ENCODE data around the gene NAP1L4.
A peak's percentile ranks its signal among the peaks of the same experiment; 100 is the strongest.

Gene NAP1L4, protein sequence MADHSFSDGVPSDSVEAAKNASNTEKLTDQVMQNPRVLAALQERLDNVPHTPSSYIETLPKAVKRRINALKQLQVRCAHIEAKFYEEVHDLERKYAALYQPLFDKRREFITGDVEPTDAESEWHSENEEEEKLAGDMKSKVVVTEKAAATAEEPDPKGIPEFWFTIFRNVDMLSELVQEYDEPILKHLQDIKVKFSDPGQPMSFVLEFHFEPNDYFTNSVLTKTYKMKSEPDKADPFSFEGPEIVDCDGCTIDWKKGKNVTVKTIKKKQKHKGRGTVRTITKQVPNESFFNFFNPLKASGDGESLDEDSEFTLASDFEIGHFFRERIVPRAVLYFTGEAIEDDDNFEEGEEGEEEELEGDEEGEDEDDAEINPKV

DNA sequence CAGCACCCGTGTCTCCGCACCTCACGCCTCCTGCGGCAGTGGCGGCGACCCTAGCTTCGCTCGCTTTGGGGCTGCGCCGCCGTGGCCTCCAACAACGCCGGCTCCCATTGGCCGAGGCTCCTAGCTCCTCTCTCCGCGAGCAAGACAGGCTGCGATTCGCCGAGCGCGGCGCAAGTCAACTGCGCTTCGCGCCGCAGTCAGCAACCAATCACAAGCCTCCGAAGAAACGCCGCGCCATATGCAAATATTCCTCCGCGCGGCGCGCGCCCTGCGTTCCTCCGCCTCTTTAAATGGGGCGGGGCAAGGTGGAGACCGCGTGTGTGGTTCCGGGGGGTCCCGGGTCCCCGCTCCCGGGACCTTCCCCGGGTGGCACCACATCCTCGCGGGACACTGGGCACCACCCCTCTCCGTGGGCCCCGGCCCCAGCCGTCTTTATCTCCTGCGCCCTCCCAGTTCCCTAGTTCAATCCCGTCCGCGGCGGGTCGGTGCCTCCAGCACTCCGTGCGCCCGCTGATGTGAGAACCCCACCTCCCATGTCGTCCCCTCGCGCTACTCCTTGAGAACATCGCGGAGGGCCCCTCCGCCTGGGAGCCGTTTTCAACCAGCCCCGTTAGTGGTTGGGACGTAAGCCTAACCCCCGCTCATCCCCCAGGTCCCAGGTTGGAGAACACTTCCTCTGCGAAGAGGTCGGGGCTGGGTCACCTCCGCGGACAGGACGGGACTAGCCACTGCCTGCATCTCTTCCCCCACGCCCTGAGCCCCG, at the start of gene NAP1L4:
Gene NAP1L4 (minus strand): TSS at position 96 of the 763 bp plus-strand sequence. CDS start 13,109 bp downstream, outside the sequence.
- peak; percentile 93 for DNase-seq (ENCODE audit: low read depth in 2 of 2)

DNA sequence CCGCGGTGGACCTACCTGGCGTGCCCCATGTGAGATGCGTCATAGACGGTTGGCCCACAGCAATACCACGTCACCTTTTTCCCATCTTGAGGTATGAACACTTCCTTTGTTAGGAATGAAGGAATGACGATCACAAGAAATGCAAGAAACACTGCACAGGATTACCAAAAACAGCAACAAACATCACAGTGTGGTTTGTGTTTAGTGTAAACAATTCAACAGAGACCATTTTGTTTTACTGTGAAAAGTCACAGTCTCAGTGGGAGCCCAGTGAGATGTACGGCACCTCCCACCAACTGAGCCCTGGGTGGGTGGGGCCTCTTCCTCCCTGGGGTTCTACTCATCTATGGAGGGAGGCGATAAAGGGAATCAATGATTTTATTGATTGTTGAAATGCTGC, 48.8 kb upstream of the NAP1L4 start:
- DNase-seq (ENCODE audit: low read depth in 2 of 2), result no peak

DNA sequence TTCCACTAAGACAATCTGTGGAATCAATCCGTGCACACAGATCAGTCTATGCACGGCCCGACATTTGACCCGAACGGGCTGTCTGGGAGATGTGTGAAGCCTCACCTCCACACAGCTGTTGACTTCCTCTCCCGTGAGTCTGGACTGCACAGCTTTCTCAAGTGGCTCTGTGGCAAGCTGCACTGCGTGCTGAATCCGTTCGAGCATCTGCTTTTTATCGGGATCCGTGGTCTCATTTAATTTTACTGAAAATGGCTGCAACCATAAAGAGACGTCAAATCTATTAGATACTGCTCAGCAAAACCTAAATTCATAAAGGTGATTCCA, 45.8 kb upstream of the NAP1L4 start:
- no peak for DNase-seq (ENCODE audit: low read depth in 2 of 2)

DNA sequence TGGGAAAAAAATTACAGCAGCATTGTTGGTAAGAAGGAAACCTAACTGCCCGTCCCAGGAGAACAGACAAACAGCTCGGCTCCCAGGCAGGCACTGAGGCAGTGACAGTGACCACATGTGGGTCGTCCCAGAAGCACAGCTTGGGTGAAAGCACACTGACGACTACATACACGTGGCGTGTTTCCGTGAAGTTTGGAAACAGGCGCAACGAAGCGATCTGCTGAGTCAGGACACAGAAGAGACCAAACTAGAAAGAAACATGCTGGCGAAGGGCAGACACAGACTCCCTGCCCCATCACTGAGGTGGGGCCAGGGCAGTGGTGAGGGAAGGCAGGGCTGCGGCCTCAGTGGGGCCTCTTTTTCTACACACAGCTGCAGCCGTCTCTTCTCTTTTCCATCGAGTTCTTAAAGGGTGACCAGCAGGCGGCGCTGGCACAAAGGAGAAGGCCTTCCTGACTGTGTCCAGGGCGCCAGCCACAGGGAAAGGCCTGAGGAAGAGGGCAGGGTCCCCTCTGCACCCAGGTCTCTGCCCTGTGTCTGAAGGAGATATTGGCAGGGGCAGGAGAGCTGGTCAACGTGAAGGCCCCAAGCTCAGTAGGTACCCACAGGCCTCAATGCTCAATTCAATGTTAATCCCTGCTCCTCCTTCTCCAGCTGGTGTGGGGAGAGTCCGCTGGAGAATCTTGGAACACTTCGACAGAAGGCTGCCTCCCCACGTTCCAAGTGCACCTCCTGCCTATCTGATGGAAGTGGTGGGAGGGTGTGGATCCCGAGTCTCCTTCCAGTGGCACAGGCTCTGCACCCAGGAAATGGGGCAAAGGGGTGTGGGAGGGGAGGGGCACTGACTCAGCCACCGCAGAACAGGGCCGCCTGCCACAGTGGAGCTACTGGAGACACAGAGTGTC, 45.2 kb upstream of the NAP1L4 start:
- no peak for DNase-seq (ENCODE audit: low read depth in 2 of 2)

DNA sequence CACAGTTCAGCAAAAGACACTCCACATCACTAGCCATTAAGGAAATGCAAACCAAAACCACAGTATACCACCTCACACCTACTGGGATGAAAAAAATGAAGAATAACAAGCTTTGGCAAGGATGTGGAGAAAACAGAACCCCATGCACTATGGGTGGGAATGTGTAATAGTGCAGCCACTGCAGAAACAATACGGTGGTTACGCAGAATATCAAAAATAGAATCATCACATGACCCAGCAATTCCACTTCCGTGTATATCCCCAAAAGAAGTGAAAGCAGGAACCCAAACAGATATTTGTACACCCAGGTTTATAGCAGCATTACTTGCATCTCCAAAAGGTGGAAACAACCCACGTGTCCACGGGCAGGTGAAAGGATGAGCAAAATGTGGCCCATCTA, 44.3 kb upstream of the NAP1L4 start:
- DNase-seq (ENCODE audit: low read depth in 2 of 2), result no peak

DNA sequence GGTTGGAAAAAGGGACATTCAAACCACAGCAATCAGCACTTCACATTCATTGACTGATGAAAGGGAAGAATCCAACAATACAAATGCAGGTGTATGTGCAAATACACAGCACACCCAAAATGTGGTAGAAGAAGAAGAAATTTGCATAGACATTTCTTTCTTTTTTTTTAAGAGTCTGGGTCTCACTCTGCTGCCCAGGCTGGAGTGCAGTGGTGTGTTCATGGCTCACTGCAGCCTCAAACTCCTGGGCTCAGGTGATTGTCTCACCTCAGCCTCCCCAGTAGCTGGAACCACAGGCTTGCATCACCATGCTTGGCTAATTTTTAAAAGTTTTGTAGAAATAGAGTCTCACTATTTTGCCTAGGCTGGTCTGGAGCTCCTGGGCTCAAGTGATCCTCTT, 43.2 kb upstream of the NAP1L4 start:
- no peak for DNase-seq (ENCODE audit: low read depth in 2 of 2)

DNA sequence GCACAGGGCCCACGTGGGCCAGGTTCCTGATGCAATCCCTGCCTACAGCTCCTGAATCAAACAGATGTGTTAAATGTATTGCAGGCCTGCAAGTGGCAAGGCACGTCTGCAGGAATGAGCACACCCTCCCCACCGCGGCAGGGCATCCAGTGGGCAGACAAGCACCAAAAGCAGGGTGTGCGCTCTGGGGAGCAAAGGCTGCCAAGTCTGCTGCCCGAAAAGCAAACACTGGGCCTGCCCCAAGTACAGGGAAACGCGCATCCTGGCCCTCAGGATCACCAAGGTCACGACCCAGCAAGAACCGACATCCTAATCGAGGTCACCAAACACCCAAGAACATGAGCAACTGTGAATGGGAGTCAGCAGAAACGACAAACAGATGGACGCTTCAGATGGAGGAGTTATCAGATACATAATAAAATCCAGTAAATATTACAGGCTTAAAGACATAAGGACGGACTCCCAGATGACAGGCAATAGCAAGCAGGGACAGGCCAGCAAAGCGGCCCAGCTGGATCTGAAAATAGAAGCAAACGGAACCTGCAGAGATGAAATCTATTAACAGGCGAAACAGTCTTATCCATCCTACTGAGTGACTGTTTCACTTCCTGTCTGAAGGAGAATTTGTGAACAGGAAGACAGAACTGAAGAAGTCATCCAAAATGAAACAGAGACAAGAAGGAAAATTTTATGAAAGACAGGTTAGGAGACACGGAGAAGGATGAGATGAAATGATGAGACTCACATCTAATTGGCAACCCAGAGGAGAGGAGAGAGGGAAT, 38.4 kb upstream of the NAP1L4 start:
- DNase-seq (ENCODE audit: low read depth in 2 of 2), result no peak

DNA sequence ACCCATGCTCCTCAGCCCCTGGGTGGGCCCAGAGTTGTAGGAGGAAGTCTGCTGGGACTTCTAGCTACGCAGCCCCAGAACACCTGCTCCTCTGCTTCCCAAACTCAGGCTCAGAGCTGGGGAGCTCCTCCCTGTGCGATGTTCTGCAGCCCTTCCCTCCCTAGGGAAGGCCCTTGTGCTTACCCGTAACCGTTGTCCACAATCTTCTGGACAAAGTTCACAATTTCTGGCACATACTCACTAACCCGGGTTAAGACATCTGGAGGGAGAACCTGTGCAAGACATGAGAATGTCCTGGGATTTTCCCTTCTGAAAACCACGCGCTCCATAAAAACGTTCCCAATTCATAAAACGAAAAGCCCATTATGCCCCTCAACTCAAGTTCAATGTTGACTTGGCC, 36.7 kb upstream of the NAP1L4 start:
- no peak for DNase-seq (ENCODE audit: low read depth in 2 of 2)

DNA sequence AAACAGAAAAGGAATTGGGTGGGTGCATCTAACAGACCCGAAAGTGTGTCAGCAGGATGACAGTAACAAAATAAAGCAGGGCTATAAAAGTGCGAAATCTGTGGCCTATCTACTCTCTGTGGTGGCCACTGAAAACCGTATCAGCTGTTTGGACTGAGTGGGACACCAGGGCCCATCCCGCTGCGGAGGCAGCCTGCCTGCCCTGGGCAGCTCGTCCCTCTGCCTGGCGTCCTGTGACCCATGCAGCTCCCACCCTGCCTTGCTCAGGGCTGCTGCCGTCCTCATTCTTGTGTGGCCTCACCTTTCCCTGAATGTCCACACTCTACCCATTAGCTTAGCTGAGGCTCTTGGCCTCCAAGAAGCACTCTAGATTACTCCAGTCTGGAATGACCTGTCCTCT, 34.7 kb upstream of the NAP1L4 start:
- no peak for DNase-seq (ENCODE audit: low read depth in 2 of 2)

DNA sequence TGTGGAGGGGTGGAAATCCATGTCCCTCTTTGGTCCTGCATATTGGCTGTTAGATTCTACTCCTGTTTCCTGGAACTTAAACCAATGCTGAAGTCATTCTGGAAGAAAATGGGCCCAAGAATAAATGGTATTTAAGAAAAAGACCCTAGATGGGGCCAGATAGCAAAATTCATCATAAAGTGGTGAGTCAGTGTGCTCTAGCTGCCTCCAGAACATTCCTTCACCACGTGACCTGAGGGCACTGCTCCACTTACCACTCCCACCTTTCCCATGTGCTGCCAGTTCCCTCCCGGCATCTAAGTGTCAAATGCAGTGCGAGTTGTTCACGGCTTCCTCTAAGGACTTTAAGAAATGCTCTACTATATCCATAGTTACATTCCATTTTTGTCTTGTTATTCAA, 30.9 kb upstream of the NAP1L4 start:
- no peak for DNase-seq (ENCODE audit: low read depth in 2 of 2)

DNA sequence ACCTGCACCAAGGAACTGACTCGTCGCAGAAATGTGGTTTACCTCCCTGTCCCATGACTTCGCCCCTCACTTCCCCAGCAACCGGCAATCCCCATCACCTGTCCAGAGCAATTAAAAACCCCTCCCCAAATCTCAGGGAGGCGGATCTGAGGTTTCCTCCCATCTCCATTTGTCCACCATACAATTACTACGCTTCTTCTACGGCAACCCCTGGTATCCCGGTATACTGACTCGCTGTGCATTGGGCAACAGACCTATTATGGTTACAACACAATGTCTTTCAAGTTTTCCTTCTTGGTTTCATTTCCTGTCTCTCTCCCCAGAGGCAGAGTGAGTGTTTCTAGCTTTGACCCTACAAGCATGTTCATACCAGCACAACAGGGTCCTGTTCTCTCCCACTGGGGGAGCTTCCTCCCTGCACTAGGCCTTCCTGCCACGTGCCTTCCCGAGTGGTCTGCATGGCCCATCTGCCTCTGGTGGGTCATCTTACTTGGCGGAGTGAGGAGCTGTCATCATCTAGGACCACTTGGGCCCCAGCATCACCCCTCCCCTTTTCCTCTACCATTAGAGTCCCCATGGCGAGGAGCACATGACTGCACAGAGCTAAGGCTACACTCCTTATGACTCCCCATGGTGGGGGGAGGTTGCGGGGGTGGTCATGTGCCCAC, 30.3 kb upstream of the NAP1L4 start:
- no peak for DNase-seq (ENCODE audit: low read depth in 2 of 2)

DNA sequence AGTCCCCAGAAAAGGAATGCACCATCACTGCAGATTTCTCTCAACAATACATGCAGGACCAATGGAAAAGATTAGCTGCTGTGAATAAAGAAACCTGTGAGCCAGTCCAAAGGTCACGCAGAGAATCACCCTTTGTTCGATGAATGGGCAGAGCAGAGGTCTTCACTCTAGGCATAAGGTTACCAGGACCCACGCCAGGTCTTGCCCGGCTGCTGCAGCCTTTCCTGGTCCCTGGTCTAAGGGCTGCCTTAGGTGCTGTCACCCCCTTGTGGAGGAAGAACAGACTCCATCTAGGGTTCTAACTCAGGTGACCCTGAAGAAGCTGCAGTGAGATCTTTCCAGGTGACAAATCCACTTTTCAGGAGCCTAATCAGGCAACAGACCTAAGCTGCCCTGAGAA, 29.0 kb upstream of the NAP1L4 start:
- DNase-seq (ENCODE audit: low read depth in 2 of 2), result no peak

DNA sequence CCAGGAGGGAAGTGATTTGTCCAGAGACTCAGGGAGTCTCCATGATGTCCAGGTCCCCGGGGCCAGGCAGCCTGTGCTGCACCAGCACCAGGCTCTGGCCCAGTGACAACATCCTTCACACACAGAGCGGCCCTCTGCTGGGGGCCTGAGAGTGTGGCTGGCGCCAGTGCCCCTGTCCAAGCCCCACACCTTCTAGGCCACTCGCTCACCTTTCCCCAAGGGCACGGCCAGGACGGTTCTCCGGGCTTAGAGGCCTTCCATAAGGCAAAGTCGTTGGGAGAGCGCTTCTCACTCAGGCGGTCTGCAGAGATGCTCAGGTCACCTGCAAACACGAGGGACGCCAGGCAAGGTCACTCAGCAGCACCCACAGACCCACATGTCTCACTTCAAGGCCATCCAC, 27.9 kb upstream of the NAP1L4 start:
- DNase-seq (ENCODE audit: low read depth in 2 of 2), result no peak

DNA sequence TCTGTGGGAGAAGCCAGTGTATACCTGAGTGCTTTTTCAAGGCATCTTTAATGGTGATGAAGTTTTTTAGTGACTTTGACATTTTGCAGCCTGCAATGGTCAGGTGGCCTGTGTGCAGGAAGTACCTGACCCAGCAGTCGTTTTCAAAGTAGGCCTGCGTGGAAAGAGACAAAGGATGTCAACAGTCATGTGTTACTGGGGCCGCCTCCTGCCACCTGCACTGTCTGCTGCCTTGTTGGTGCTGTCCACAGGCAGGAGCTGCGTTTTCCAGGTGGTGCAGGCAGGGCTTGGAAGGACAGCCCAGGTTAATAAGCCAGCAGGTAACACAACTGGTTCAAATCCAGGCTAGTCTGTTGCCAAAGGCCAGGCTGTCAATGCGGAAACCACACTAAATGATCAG, 26.5 kb upstream of the NAP1L4 start:
- no peak for DNase-seq (ENCODE audit: low read depth in 2 of 2)

DNA sequence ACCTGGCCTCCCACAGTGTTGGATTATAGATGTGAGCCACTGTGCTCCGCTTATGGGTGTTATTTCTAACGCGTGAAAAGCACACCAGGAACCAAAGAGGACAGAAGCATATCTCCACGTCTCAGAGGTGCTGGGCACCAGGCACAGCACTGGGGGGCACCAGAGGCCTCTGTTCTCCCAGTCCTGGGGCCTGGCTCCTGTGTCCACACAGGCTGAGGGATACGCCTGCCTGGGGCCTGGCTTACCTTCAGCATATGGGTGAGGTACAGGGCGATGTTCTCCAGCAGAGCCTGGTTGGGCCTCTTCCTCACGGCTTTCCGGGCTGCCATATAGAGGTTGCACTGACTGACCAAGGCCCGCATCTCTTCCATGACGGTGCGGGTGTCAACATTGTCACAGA, 24.7 kb upstream of the NAP1L4 start:
- no peak for DNase-seq (ENCODE audit: low read depth in 2 of 2)

DNA sequence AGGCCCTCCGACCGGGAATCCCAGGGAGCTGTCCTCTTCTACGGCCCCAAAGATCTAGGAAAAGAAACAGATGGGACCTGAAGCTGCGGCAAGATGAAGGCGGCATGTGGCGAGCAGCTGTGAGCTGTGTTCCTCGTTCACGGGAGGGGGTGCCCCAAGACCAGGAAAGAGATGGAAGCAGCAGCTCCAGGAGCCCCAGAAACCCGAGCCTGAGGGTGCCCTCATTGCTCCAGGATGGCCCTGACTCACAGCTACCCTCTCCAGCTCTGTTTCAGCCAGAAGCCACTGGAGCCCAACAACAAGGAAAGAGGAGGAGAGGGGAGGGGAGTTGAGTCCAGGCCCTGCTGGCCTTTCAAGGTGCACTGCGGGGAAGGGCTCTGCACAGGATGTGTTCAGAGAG, 23.7 kb upstream of the NAP1L4 start:
- DNase-seq (ENCODE audit: low read depth in 2 of 2), result no peak

DNA sequence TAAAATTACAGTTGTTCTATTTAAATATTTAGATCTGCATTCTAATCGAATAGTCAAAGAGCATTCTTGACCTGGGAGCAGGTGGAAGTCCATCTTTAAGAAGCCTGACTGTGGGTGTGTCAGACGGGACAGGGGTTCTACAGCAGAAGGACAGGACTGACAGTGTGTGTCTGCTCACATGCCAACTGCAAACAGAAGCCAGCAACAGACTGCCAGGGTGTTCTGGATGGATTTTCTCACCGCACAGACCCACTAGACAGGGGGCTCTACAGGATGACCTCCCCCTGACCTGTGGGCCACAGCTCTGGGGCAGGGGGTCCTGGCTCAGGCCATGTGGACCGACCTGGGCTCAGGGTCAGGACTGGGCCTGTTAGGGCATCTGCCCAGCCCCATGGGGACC, 22.8 kb upstream of the NAP1L4 start:
- no peak for DNase-seq (ENCODE audit: low read depth in 2 of 2)

DNA sequence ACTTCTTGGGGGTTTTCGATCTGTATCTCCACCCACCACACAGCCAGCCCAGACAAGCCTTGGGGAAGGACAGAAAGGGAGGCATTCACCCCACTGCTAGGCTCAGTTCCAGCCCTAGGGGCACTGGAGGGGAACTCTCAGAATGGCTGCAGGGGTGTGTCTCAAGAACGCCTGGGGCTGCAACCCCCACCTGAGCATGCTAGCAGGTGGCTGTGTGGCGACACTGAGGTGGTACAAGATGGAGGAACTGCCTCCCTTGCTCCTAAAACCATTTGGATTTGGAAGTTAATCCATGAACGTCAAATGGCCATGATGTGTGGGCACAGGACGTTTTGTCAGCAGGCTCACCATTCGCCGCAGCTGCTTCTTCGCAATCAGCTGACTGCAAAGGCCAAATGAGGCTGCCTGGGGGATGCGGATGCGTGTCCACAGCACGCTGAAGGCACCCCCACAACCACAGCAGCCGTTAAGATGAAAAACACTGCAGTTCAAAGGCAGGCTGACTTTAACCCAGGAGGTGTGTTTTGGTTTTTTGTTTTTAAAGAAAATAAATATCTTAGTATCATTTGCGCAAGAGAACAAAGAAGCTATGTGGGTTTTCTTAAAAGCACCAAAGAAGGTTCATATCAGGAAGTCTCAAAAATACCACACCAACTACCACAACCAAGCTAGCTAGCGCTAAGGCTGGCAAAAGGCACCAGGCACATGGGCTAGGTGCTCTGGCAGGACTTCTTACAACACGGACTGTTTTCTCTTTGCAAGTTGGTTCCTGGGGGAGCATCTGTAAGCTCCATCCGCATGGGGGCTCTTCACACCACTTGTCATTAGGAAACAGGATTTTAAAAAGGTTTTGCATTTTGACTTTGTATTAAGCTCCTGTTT, 22.2 kb upstream of the NAP1L4 start:
- DNase-seq (ENCODE audit: low read depth in 2 of 2), result peak; percentile 41 to 58

DNA sequence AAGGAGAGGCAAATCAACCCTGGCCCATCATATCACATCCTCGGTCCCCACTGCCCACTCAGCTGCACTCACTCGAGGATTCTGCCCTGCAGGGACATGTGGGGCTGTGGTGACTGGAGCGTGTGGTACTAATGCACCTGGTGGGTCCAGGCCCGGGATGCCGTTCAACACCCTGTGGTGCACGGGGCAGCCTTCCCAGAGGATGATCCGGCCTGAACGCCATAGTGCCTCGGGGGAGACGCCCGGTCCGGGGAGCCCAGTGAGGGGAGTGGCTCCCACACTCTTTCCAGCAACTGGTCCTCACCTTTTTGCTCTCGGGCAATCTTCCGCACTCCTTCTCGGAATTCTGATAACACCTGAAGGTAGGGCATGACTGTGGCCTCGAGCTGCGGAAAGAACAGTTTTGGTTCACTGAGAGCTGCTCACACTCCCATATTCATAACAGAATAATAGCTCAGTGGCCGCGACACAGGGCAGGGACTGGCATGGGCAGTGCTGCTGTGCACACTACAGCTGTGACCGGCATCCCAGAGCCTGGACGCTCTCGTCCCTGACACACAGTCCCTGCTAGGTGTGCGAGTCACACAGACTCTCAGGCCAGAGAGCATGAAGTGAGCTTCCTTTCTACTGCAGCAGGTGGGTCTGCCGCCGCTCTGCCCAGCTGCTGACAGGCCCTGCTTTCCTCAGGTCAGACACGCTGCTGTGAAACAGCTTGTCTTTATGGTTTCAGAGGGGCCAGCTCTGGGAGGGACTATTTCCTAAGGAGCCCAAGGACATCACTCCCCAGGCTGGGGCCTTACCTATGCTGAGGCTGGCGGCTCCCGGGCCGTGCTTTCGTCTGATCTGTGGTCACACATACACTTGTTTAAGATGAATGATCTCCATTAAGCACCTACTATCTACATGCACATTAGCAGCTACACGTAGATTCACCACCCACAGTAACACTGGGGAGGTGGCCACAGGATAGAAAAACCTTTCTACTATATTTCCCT, 20.1 kb upstream of the NAP1L4 start:
- no peak for DNase-seq (ENCODE audit: low read depth in 2 of 2)

All from stimulated activated CD8-positive, alpha-beta memory T cell treated with anti-CD3 and anti-CD28 coated beads, Interleukin-15, amount 100 ng/mL, for 4 hours (primary cell).